DMS153 treated with DMSO at 0.1 percent for 48 hours (cell line): ENCODE measurements around the gene PCDH15.

ENCODE experiments used
- DNase-seq: peaks from one replicate; lab custom pipeline; 2025; ENCODE audit not compliant: unreplicated experiment; lab: John Stamatoyannopoulos, UW

PCDH15 gene

GRCh38 chr10:54800741-54801421 is at the start of gene PCDH15:
Gene PCDH15, minus strand, starts transcription at chr10:54801231. Its CDS starts 136,969 bp downstream, at chr10:54664262.
- peak; percentile 39 for DNase-seq

GRCh38 chr10:54843932-54844331 is 42.9 kb upstream of the PCDH15 start:
- no peak for DNase-seq

GRCh38 chr10:54843085-54843646 is 42.1 kb upstream of the PCDH15 start:
- no peak for DNase-seq

GRCh38 chr10:54837479-54837878 is 36.4 kb upstream of the PCDH15 start:
- DNase-seq: no peak

GRCh38 chr10:54833029-54833428 is 32.0 kb upstream of the PCDH15 start:
- no peak for DNase-seq

GRCh38 chr10:54826994-54827560 is 26.0 kb upstream of the PCDH15 start:
- DNase-seq: no peak

GRCh38 chr10:54815583-54815982 is 14.6 kb upstream of the PCDH15 start:
- DNase-seq: no peak

GRCh38 chr10:54808186-54808935 is 7.3 kb upstream of the PCDH15 start:
- DNase-seq: no peak

- DNase-seq: no peak
Measured at GRCh38 chr10:54799506-54799905, 1.5 kb downstream of the PCDH15 start.

GRCh38 chr10:54797636-54798321 is 3.3 kb downstream of the PCDH15 start:
- DNase-seq: no peak

GRCh38 chr10:54796881-54797280 is 4.2 kb downstream of the PCDH15 start:
- no peak for DNase-seq

GRCh38 chr10:54776622-54777021 is 24.4 kb downstream of the PCDH15 start:
- no peak for DNase-seq

GRCh38 chr10:54772468-54773122 is 28.4 kb downstream of the PCDH15 start:
- no peak for DNase-seq

GRCh38 chr10:54769051-54769450 is 32.0 kb downstream of the PCDH15 start:
- DNase-seq: no peak

- no peak for DNase-seq
Measured at GRCh38 chr10:54758791-54759190, 42.2 kb downstream of the PCDH15 start.

GRCh38 chr10:54749623-54750022 is 51.4 kb downstream of the PCDH15 start:
- no peak for DNase-seq

- DNase-seq: no peak
Measured at GRCh38 chr10:54745436-54745835, 55.6 kb downstream of the PCDH15 start.

GRCh38 chr10:54742416-54742815 is 58.6 kb downstream of the PCDH15 start:
- DNase-seq: no peak

- DNase-seq: no peak
Measured at GRCh38 chr10:54728511-54728910, 72.5 kb downstream of the PCDH15 start.

GRCh38 chr10:54722075-54722474 is 79.0 kb downstream of the PCDH15 start:
- no peak for DNase-seq

- DNase-seq: peak; percentile 12
Measured at GRCh38 chr10:54710918-54711317, 90.1 kb downstream of the PCDH15 start.
